GM21367 (cell line): ENCODE data around the gene VWF.
"Not testable (repeated sequence)": the region's sequence is repeated elsewhere in the genome, so short reads cannot be mapped to it uniquely, and the experiment has no call there.

Experiments
- ATAC-seq: cut with Tn5 transposase; IDR thresholded peaks from one replicate; pipeline ENCODE4 v1.9.1; 2021; ENCODE audit not compliant: unreplicated experiment

Gene VWF

GRCh38 chr12:6038160-6038559 is 86.3 kb downstream of the VWF start:
- peak; percentile 64 for ATAC-seq

GRCh38 chr12:6037459-6037858 is 87.0 kb downstream of the VWF start:
- ATAC-seq = no peak

- ATAC-seq = no peak
Observed at GRCh38 chr12:6036509-6036908, 88.0 kb downstream of the VWF start.

GRCh38 chr12:6034596-6034995 is 89.9 kb downstream of the VWF start:
- no peak for ATAC-seq

GRCh38 chr12:6033546-6033945 is 90.9 kb downstream of the VWF start:
- ATAC-seq = no peak

- ATAC-seq = no peak
Observed at GRCh38 chr12:6032726-6033125, 91.7 kb downstream of the VWF start.

- no peak for ATAC-seq
Observed at GRCh38 chr12:6031001-6031400, 93.5 kb downstream of the VWF start.

- ATAC-seq = no peak
Observed at GRCh38 chr12:6030081-6030480, 94.4 kb downstream of the VWF start.

GRCh38 chr12:6029401-6029800 is 95.1 kb downstream of the VWF start:
- no peak for ATAC-seq

GRCh38 chr12:6026998-6027397 is 97.5 kb downstream of the VWF start:
- ATAC-seq = no peak

- ATAC-seq = not testable (repeated sequence)
Observed at GRCh38 chr12:6025703-6026298, 98.7 kb downstream of the VWF start.

- not testable (repeated sequence) for ATAC-seq
Observed at GRCh38 chr12:6024066-6024465, 100.4 kb downstream of the VWF start.

- ATAC-seq = no peak
Observed at GRCh38 chr12:6020930-6021329, 103.5 kb downstream of the VWF start.

- ATAC-seq = not testable (repeated sequence)
Observed at GRCh38 chr12:6020511-6020910, 104.0 kb downstream of the VWF start.

GRCh38 chr12:6019256-6019655 is 105.2 kb downstream of the VWF start:
- not testable (repeated sequence) for ATAC-seq

GRCh38 chr12:6018265-6018664 is 106.2 kb downstream of the VWF start:
- ATAC-seq = no peak

GRCh38 chr12:6016756-6017155 is 107.7 kb downstream of the VWF start:
- no peak for ATAC-seq

- not testable (repeated sequence) for ATAC-seq
Observed at GRCh38 chr12:6016004-6016403, 108.5 kb downstream of the VWF start.

- not testable (repeated sequence) for ATAC-seq
Observed at GRCh38 chr12:6015271-6015670, 109.2 kb downstream of the VWF start.

- not testable (repeated sequence) for ATAC-seq
Observed at GRCh38 chr12:6010631-6011350, 113.7 kb downstream of the VWF start.

GRCh38 chr12:5997260-5997659 is 127.2 kb downstream of the VWF start:
- no peak for ATAC-seq

GRCh38 chr12:5996459-5996858 is 128.0 kb downstream of the VWF start:
- no peak for ATAC-seq

GRCh38 chr12:5989621-5990020 is 134.8 kb downstream of the VWF start:
- ATAC-seq = no peak
